ENCODE results near the gene FBXO11.

Gene FBXO11

DNA sequence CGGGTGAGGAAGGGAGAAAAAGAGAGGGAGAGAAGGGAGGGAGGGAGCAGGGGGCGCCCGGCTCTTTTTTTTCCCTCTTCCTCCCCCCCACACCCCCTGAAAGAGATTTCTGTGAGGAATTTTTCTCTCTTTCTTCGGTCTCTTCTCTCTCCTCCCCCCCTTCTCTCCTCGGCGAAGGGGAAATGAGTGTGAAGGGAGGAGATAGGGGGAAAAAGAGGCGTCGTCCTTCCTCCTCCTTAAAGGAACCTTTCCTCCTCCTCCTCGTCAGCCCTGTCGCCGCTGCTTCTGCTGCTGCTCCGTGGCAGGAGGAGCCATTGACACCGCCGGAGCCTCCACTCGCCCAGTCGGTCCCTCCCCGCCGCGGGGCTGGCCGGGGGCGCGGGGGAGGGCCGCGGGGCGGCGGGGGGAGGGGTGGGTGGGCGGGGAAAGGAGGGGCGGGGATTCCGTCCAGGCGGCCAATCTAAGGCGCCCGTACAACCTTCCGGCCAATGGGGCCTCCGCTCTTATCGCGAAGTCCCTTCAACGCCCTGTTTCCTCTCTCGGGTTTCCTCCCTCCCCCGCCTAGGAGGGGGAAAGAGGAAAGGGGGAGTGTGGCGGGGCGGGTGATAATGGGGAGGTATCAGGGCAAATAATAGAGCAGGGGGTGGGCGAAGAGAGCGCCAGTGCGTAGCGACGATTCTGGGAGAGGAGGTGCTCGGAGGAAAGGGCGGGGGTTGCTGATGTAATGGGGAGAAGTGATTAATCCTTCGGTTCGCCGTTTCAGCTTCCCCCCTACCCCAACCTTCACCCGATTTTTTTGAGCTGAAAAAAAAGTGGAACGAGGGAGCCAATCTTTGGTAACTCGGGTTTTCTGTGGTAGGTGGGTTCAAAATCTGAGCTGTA is at the start of gene FBXO11:
Gene FBXO11, minus strand, starts transcription at position 342 of the 882 bp plus-strand sequence. CDS start 778 bp downstream, outside the sequence.
- TF ChIP-seq, protein P1, sequence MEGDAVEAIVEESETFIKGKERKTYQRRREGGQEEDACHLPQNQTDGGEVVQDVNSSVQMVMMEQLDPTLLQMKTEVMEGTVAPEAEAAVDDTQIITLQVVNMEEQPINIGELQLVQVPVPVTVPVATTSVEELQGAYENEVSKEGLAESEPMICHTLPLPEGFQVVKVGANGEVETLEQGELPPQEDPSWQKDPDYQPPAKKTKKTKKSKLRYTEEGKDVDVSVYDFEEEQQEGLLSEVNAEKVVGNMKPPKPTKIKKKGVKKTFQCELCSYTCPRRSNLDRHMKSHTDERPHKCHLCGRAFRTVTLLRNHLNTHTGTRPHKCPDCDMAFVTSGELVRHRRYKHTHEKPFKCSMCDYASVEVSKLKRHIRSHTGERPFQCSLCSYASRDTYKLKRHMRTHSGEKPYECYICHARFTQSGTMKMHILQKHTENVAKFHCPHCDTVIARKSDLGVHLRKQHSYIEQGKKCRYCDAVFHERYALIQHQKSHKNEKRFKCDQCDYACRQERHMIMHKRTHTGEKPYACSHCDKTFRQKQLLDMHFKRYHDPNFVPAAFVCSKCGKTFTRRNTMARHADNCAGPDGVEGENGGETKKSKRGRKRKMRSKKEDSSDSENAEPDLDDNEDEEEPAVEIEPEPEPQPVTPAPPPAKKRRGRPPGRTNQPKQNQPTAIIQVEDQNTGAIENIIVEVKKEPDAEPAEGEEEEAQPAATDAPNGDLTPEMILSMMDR (IDR thresholded peaks at IDR 0.05; ENCODE audit: low read depth, low read length): no peak; the same call in 1 of the 2 replicates
- Histone ChIP-seq H3K4me3 (ENCODE audit: low read depth, low read length) (peak within 1 kb of the TSS; percentile 97), H3K27ac (peak within 1 kb of the TSS; percentile 99), H3K36me3 (peaks cover 2% of the 10 kb centered on the region; the same call in 1 of the 2 replicates), H3K27me3 (ENCODE audit: insufficient read depth, low read depth, severe bottlenecking) (no peaks in the 10 kb centered on the region), H3K9me3 (ENCODE audit: severe bottlenecking) (peaks cover 6% of the 10 kb centered on the region)
- DNase-seq: peak; percentile 99

DNA sequence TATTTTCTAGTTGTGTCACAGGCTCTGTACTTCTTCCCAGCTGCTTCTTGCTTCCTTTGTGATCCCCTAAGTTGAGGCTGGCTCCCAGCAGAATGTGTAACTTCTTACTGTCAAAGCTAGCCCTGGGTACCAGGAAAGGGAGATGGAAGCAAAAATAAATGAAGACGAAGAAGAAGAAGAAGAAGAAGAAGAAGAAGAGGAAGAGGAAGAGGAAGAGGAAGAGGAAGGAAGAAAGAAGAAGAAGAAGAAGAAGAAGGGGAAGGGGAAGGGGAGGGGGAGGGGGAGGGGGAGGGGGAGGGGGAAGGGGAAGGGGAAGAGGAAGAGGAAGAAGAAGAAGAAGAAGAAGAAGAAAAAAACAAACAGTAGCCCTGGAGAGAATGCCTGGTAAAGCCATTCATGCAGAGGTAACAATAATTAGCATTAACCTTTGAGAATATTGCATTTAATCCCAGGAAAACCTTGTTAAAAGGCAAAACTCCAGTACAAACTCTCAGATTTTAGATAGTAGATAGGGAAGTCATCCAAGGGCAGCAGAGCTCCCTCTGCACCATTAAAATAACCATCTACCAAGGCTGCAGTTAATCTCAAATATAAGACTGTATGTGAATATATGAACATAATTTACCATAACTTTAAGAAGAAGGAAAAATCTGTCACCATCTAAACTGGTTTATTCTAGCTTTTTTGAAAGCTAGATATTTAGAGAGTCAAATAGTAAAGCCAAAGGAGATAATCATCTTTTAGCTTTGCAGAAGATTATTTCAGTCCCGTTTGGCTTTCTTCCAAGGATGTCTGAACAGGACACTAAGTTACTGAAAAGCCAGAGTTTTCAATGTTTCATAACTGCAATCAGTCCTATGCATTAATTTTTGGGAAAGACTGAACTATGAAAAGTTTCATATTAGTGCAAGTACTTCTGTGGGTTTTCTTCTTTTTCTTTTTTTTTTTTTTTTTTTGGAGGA is 44.3 kb upstream of the FBXO11 start:
- Histone ChIP-seq H3K36me3 (no peaks in the 10 kb centered on the region), H3K27me3 (ENCODE audit: insufficient read depth, low read depth, severe bottlenecking) (no peaks in the 10 kb centered on the region), H3K4me3 (ENCODE audit: low read depth, low read length) (no peak overlapping the region), H3K27ac (no peak overlapping the region), H3K9me3 (ENCODE audit: severe bottlenecking) (no peaks in the 10 kb centered on the region)
- no peak for DNase-seq
- TF ChIP-seq, protein P1 (IDR thresholded peaks at IDR 0.05; ENCODE audit: low read depth, low read length): no peak

DNA sequence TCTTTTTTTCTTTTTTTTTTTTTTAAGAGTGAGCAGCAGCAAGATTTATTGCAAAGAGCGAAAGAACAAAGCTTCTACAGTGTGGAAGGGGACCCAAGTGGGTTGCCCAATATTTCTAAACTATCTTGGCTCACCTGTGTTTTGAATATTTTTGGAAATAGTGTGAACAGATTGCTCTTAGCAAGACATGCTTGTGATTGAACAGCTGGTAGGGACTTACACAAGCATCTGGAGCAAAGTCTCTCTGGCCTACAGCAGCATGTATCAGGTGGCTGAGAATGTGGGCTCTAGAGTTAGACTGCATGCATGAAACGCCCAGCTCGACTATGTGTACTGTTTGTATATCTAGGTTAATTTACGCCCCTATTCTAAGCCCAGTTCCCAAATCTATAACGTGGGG is 40.3 kb upstream of the FBXO11 start:
- Histone ChIP-seq H3K36me3 (no peaks in the 10 kb centered on the region), H3K27me3 (ENCODE audit: insufficient read depth, low read depth, severe bottlenecking) (no peaks in the 10 kb centered on the region), H3K27ac (no peak overlapping the region), H3K9me3 (ENCODE audit: severe bottlenecking) (no peaks in the 10 kb centered on the region), H3K4me3 (ENCODE audit: low read depth, low read length) (no peak overlapping the region)
- TF ChIP-seq, protein P1 (IDR thresholded peaks at IDR 0.05; ENCODE audit: low read depth, low read length): no peak
- DNase-seq: no peak

DNA sequence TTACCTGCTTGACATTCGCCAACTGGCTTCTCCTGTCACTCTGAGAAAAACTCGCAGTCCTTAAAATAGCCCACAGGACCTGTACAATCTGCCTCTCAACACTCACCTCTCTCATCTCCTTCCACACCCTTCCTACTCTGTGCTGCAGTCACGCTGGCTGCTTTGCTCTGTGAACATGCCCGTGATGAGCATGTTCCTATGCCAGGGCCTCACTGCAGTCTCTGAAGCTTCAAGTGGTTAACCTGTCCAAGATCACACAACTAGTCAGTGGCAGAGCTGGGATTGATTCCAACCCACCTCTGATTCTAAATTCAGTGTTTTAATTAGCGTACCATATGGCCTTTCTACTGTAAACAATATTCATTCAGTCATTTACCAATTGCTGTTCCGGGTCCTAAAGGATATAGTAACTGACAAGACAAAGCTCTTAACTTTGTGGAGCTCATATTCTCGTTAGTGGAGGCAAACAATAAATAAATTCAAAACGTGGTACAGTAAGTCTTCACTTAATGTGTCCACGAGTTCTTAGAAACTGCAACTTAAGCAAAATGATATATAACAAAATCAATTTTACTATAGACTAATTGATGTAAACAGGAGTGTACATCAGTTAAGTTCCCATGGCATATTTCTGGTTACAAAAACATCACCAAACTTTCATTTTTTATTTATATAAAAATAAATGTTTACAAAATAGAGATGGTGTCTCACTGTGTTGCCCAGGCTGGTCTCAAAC is 38.9 kb upstream of the FBXO11 start:
- Histone ChIP-seq H3K27ac (no peak overlapping the region), H3K9me3 (ENCODE audit: severe bottlenecking) (no peaks in the 10 kb centered on the region), H3K36me3 (no peaks in the 10 kb centered on the region), H3K27me3 (ENCODE audit: insufficient read depth, low read depth, severe bottlenecking) (no peaks in the 10 kb centered on the region), H3K4me3 (ENCODE audit: low read depth, low read length) (no peak overlapping the region)
- no peak for DNase-seq
- TF ChIP-seq, protein P1 (IDR thresholded peaks at IDR 0.05; ENCODE audit: low read depth, low read length): no peak

DNA sequence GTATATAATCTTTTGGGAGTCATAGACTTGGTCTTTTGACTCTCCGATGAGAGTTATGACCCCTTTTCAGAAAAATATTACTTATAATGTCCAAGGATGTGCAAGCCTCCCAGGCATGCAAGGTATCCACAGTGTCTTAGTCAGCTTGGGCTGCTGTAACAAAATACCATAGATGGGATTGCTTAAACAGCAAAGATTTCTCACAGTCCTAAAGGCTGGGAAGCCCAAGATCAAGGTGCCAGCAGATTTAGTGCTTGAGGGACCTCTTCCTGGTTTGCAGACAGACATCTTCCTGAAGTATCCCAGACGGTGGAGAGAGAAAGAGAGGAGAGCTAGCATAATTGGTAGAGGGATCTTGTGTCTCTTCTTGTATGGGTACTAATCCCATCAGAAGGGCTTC is 35.6 kb upstream of the FBXO11 start:
- TF ChIP-seq, protein P1 (IDR thresholded peaks at IDR 0.05; ENCODE audit: low read depth, low read length): no peak
- DNase-seq: no peak

More for the DNA sequence above, 35.6 kb upstream of the FBXO11 start:
- no peaks in the 10 kb centered on the region for H3K27me3 ChIP-seq (ENCODE audit: insufficient read depth, low read depth, severe bottlenecking)
- H3K4me3 ChIP-seq (ENCODE audit: low read depth, low read length): no peak overlapping the region
- H3K36me3 ChIP-seq: no peaks in the 10 kb centered on the region
- H3K9me3 ChIP-seq (ENCODE audit: severe bottlenecking): no peaks in the 10 kb centered on the region
- no peak overlapping the region for H3K27ac ChIP-seq

Data from WERI-Rb-1 (cell line).